Suprapubic skin (tissue), 4 donors: ENCODE results near the gene GLYR1. TPM values are rescaled to one million over a fixed set of nuclear protein-coding genes. Genes with fewer than 3 reads are reported as not detected.

ENCODE experiments used
- DNase-seq, 2 donors: peaks; one replicate each; pipeline ENCODE4 v3.0.0-alpha.2; 2019; ENCODE audit warnings: low spot score in 2 of 2
- H3K27ac ChIP-seq: fragments of 200-600 bp; sonication (generic); one replicate; pipeline ENCODE4 v1.5.1; 2019
- H3K27me3 ChIP-seq: fragments of 200-600 bp; sonication (generic); one replicate; pipeline ENCODE4 v1.5.1; 2019
- H3K36me3 ChIP-seq: fragments of 200-600 bp; sonication (generic); one replicate; pipeline ENCODE4 v1.5.1; 2019
- H3K4me1 ChIP-seq: fragments of 200-600 bp; sonication (generic); one replicate; pipeline ENCODE4 v1.5.1; 2019
- H3K4me3 ChIP-seq: fragments of 200-600 bp; sonication (generic); one replicate; pipeline ENCODE4 v1.5.1; 2019; ENCODE audit warnings: mild to moderate bottlenecking
- H3K9me3 ChIP-seq: fragments of 200-600 bp; sonication (generic); one replicate; pipeline ENCODE4 v1.5.1; 2019
- CTCF ChIP-seq, 2 donors: fragments of 200-600 bp in 1 of 2; fragments of 450-650 bp in 1 of 2; sonication (generic) in 1 of 2; IDR thresholded peaks; one replicate each; pipeline ENCODE4 v1.5.1; 2016 to 2019; ENCODE audit warnings: antibody characterized with exemption in 2 of 2, mild to moderate bottlenecking in 1 of 2, moderate library complexity in 1 of 2
- EP300 ChIP-seq: sonication (generic); formaldehyde crosslinking; IDR thresholded peaks from one replicate; pipeline ENCODE4 v1.6.1; 2017; ENCODE audit warnings: antibody characterized with exemption
- POLR2A ChIP-seq, 2 donors: fragments of 450-650 bp; IDR thresholded peaks; one replicate each; pipeline ENCODE4 v1.6.1; 2017; ENCODE audit warnings: antibody characterized with exemption in 2 of 2, mild to moderate bottlenecking in 2 of 2, moderate library complexity in 2 of 2
- POLR2AphosphoS5 ChIP-seq, 3 donors: sonication (generic); formaldehyde crosslinking; IDR thresholded peaks; one replicate each; pipeline ENCODE4 v1.6.1; 2017; ENCODE audit warnings: antibody characterized with exemption in 3 of 3
- WGBS: methylation state at CpG from one replicate; pipeline ENCODE4 v1.1.5; 2018; 5-methylcytosine and 5-hydroxymethylcytosine counted together
- total RNA-seq, 4 donors: library from RNA; depleted of rRNA; stranded (reverse); fragments of >200 nt; gene quantifications; one replicate each; pipeline ENCODE4 v1.1.0, GENCODE V29; 2016

Gene GLYR1
- total RNA-seq, 4 donors from 2014 or later = 42.2 to 76.0 (median 50.7) TPM

- TF ChIP-seq CTCF (IDR thresholded peaks at IDR 0.05) (no peak), EP300 (no peak), POLR2A (IDR thresholded peaks at IDR 0.05) (no peak), POLR2AphosphoS5 (IDR thresholded peaks at IDR 0.05) (no peak)
- no peaks in the 10 kb centered on the region for H3K27me3 ChIP-seq
- H3K9me3 ChIP-seq = no peaks in the 10 kb centered on the region
- no peak overlapping the region for H3K27ac ChIP-seq
- peaks cover 90% of the 10 kb centered on the region for H3K36me3 ChIP-seq
- 85% methylated on average over 15 of the region's 23 CpGs for WGBS
- peaks cover 6% of the 10 kb centered on the region for H3K4me1 ChIP-seq
- no peak overlapping the region for H3K4me3 ChIP-seq
- DNase-seq = no peak
Measured at GRCh38 chr16:4760221-4760910, 86.7 kb downstream of the GLYR1 start.

GRCh38 chr16:4755687-4756086, 91.4 kb downstream of the GLYR1 start:
- H3K36me3 ChIP-seq = peaks cover 97% of the 10 kb centered on the region
- no peak overlapping the region for H3K4me3 ChIP-seq
- H3K27me3 ChIP-seq = no peaks in the 10 kb centered on the region
- no peaks in the 10 kb centered on the region for H3K4me1 ChIP-seq
- no peak for DNase-seq
- 95% methylated on average over 6 of the region's 6 CpGs for whole genome bisulfite sequencing
- H3K9me3 ChIP-seq = no peaks in the 10 kb centered on the region
- H3K27ac ChIP-seq = no peak overlapping the region
- no peak for TF ChIP-seq POLR2AphosphoS5 (IDR thresholded peaks at IDR 0.05)

GRCh38 chr16:4754865-4755264, 92.2 kb downstream of the GLYR1 start:
- TF ChIP-seq EP300 (no peak), POLR2AphosphoS5 (IDR thresholded peaks at IDR 0.05) (no peak), CTCF (IDR thresholded peaks at IDR 0.05) (no peak), POLR2A (IDR thresholded peaks at IDR 0.05) (no peak)
- no peaks in the 10 kb centered on the region for H3K4me1 ChIP-seq
- no peak overlapping the region for H3K27ac ChIP-seq
- no peaks in the 10 kb centered on the region for H3K9me3 ChIP-seq
- WGBS = 97% methylated on average over 4 of the region's 4 CpGs
- DNase-seq = no peak
- no peaks in the 10 kb centered on the region for H3K27me3 ChIP-seq
- peaks cover 96% of the 10 kb centered on the region for H3K36me3 ChIP-seq
- no peak overlapping the region for H3K4me3 ChIP-seq

- peaks cover 89% of the 10 kb centered on the region for H3K36me3 ChIP-seq
- no peak overlapping the region for H3K4me3 ChIP-seq
- H3K27me3 ChIP-seq = no peaks in the 10 kb centered on the region
- DNase-seq = no peak
- no peaks in the 10 kb centered on the region for H3K9me3 ChIP-seq
- H3K27ac ChIP-seq = no peak overlapping the region
- WGBS = 95% methylated on average over 11 of the region's 11 CpGs
- H3K4me1 ChIP-seq = no peaks in the 10 kb centered on the region
- no peak for TF ChIP-seq EP300
- TF ChIP-seq POLR2AphosphoS5 (IDR thresholded peaks at IDR 0.05) = no peak
- TF ChIP-seq POLR2A (IDR thresholded peaks at IDR 0.05) = no peak
- TF ChIP-seq CTCF (IDR thresholded peaks at IDR 0.05) = no peak
Measured at GRCh38 chr16:4753227-4753626, 93.9 kb downstream of the GLYR1 start.

Other genes starting within 250 kb of the GLYR1 start
- gene UBALD1, start 232.4 kb downstream of the GLYR1 start, total RNA-seq = 10 to 100 TPM; 11.5 to 29.7 (median 15.2) TPM
- 10 to 100 TPM; 30.8 to 58.2 (median 44.8) TPM for gene MGRN1, start 222.5 kb downstream of the GLYR1 start, total RNA-seq
- 10 to 100 TPM; 19.9 to 32.7 (median 24.6) TPM for gene NUDT16L1, start 153.7 kb downstream of the GLYR1 start, total RNA-seq
- 10 to 100 TPM; 11.5 to 36.5 (median 20.0) TPM for gene ANKS3, start 113.0 kb downstream of the GLYR1 start, total RNA-seq
- gene DNAAF8, start 112.8 kb downstream of the GLYR1 start, total RNA-seq = 1 to 10 TPM in 2 of 4 donors, under 1 TPM in 1, not detected in 1; 0.36 to 1.7 (median 1.4) TPM
- 10 to 100 TPM in 2 of 4 donors, 1 to 10 TPM in 2; 7.9 to 17.6 (median 12.4) TPM for gene ZNF500, start 80.1 kb downstream of the GLYR1 start, total RNA-seq
- gene SEPTIN12, start 58.9 kb downstream of the GLYR1 start, total RNA-seq = not detected
- 10 to 100 TPM in 3 of 4 donors, not detected in 1; 10.1 to 20.9 (median 18.7) TPM for gene SMIM22, start 51.9 kb downstream of the GLYR1 start, total RNA-seq
- 10 to 100 TPM in 3 of 4 donors, 1 to 10 TPM in 1; 9.8 to 16.1 (median 12.2) TPM for gene ROGDI, start 44.7 kb downstream of the GLYR1 start, total RNA-seq
- 10 to 100 TPM; 25.7 to 43.9 (median 38.6) TPM for gene UBN1, start 193 bp upstream of the GLYR1 start, total RNA-seq
- gene PPL, start 89.9 kb upstream of the GLYR1 start, total RNA-seq = 100 to 1,000 TPM; 304 to 377 (median 350) TPM
- 1 to 10 TPM; 1.0 to 1.8 (median 1.4) TPM for gene SEC14L5, start 111.0 kb upstream of the GLYR1 start, total RNA-seq
- 10 to 100 TPM; 25.3 to 35.1 (median 31.0) TPM for gene NAGPA, start 186.6 kb upstream of the GLYR1 start, total RNA-seq
- gene C16orf89, start 218.7 kb upstream of the GLYR1 start, total RNA-seq = 1 to 10 TPM in 1 of 4 donors, not detected in 3; 1.6 TPM
- 10 to 100 TPM; 14.5 to 22.3 (median 19.0) TPM for gene ALG1, start 224.6 kb upstream of the GLYR1 start, total RNA-seq